Measurements from ENCODE around the gene OR4D2. TPM values are rescaled to one million over a fixed set of nuclear protein-coding genes. Genes with fewer than 3 reads are reported as not detected.

OR4D2 gene
- total and polyA plus RNA-seq, 2 of the 13 experiments (the other 11 are each of a cell fraction or from before 2014, with no cell fraction given): not detected

GRCh38 chr17:58120195-58120822, 46.5 kb upstream of the OR4D2 start (continued):
- TF ChIP-seq E2F5 (CRISPR knock-in tag; conservative IDR thresholded peaks at IDR 0.05) (peak; percentile 71; the same call in 1 of the 2 replicates), ZSCAN5A (CRISPR knock-in tag; IDR thresholded peaks at IDR 0.05; ENCODE audit: borderline replicate concordance) (no peak), GZF1 (CRISPR knock-in tag; IDR thresholded peaks at IDR 0.05) (no peak), ZMAT5 (CRISPR knock-in tag; IDR thresholded peaks at IDR 0.05; ENCODE audit: borderline replicate concordance, low read depth) (no peak), NCOA2 (CRISPR knock-in tag; IDR thresholded peaks at IDR 0.05) (peak; percentile 55), NONO (IDR thresholded peaks at IDR 0.05) (no peak), NONO (CRISPR knock-in tag; conservative IDR thresholded peaks at IDR 0.05) (no peak), ZNF891 (CRISPR knock-in tag; IDR thresholded peaks at IDR 0.05) (0 out of 2 replicates have a peak, but pooled peaks have one; percentile 22), ZBTB1 (CRISPR knock-in tag; IDR thresholded peaks at IDR 0.05; ENCODE audit: borderline replicate concordance) (no peak), ZNF691 (CRISPR knock-in tag; IDR thresholded peaks at IDR 0.05; ENCODE audit: borderline replicate concordance, low read depth) (no peak), ZBTB46 (CRISPR knock-in tag; IDR thresholded peaks at IDR 0.05; ENCODE audit: borderline replicate concordance) (no peak), ZNF616 (CRISPR knock-in tag; IDR thresholded peaks at IDR 0.05; ENCODE audit: low read depth) (peak; percentile 71; the same call in 1 of the 2 replicates), ELF1 (CRISPR knock-in tag; IDR thresholded peaks at IDR 0.05) (0 out of 2 replicates have a peak, but pooled peaks have one; percentile 19), GABPA (IDR thresholded peaks at IDR 0.05; ENCODE audit: low read depth, low read length) (no peak), GABPA (CRISPR knock-in tag; IDR thresholded peaks at IDR 0.05; ENCODE audit: low read depth) (no peak), PHF20 (CRISPR knock-in tag; IDR thresholded peaks at IDR 0.05) (no peak), ZNF280B (CRISPR knock-in tag; IDR thresholded peaks at IDR 0.05; ENCODE audit: borderline replicate concordance) (no peak), ZNF704 (CRISPR knock-in tag; IDR thresholded peaks at IDR 0.05; ENCODE audit: borderline replicate concordance) (no peak)

Data from HepG2 (cell line).